H1 (cell line): Measurements from ENCODE around the gene MROH8. TPM values are rescaled to one million over a fixed set of nuclear protein-coding genes. Genes with fewer than 3 reads are reported as not detected.

Experiments
- CTCF ChIA-PET: fragments of 300-600 bp; sonication (Branson Sonifier 250); formaldehyde crosslinking; loops from one replicate; lab custom pipeline; 2021; ENCODE audit not compliant: partially characterized antibody; lab: Charles Lee
- POLR2A ChIA-PET: fragments of 300-600 bp; sonication (Branson Sonifier 250); formaldehyde crosslinking; loops from one replicate; lab custom pipeline; 2021; ENCODE audit warnings: inconsistent platforms; ENCODE audit not compliant: partially characterized antibody; lab: Charles Lee
- DNase-seq, 2 experiments: peaks; one replicate each; pipeline versions ENCODE4 v3.0.0 to v3.0.0-alpha.2; 2010 to 2022; ENCODE audit warnings: low spot score in 2 of 2, low read depth in 1 of 2, mixed read lengths in 1 of 2
- FAIRE-seq: peaks from 2 replicates; lab custom pipeline; 2011; peaks lifted over from hg19 to GRCh38; lab: Jason Lieb, UNC
- H2AFZ ChIP-seq: 2 replicates; pipeline ENCODE4 v1.8.1; 2012; ENCODE audit warnings: low read length, inconsistent platforms
- H2AK5ac ChIP-seq: 2 replicates; pipeline ENCODE4 v1.6.1; 2013; ENCODE audit warnings: low read depth, low read length
- H2BK120ac ChIP-seq: replicated peaks from 2 replicates; pipeline ENCODE3; 2013; ENCODE audit warnings: low read depth, low read length, inconsistent platforms
- H2BK12ac ChIP-seq: 2 replicates; pipeline ENCODE4 v1.6.1; 2013; ENCODE audit warnings: low read depth, low read length
- H2BK15ac ChIP-seq: 2 replicates; pipeline ENCODE4 v1.6.1; 2013; ENCODE audit warnings: low read length
- H2BK20ac ChIP-seq: 2 replicates; pipeline ENCODE4 v1.6.1; 2013; ENCODE audit warnings: low read length
- H2BK5ac ChIP-seq: 2 replicates; pipeline ENCODE4 v1.6.1; 2013; ENCODE audit warnings: low read depth, low read length
- H3K14ac ChIP-seq: 2 replicates; pipeline ENCODE4 v1.6.1; 2013; ENCODE audit warnings: inconsistent platforms; ENCODE audit not compliant: insufficient read length
- H3K18ac ChIP-seq: 2 replicates; pipeline ENCODE4 v1.6.1; 2013; ENCODE audit warnings: low read length; ENCODE audit errors: extremely low read depth
- H3K23ac ChIP-seq: 2 replicates; pipeline ENCODE4 v1.6.1; 2013; ENCODE audit warnings: inconsistent platforms; ENCODE audit not compliant: insufficient read length
- H3K23me2 ChIP-seq: 2 replicates; pipeline ENCODE4 v1.6.1; 2013; ENCODE audit warnings: low read depth, low read length
- H3K27ac ChIP-seq: 2 replicates; pipeline ENCODE4 v1.6.1; 2011; ENCODE audit warnings: low read depth, low read length, inconsistent platforms
- H3K27me3 ChIP-seq, 4 experiments: replicated peaks in 1 of 4; 1 replicate in 1 of 4; 2 replicates in 3 of 4; pipeline versions ENCODE4 v1.6.1 to v1.8.1; 2011 to 2013; ENCODE audit warnings: low read length in 3 of 4, mild to moderate bottlenecking in 3 of 4, inconsistent platforms in 2 of 4, mixed read lengths in 2 of 4, moderate library complexity in 1 of 4; ENCODE audit not compliant: control insufficient read depth in 3 of 4, insufficient read depth in 3 of 4; ENCODE audit errors: extremely low read depth in 1 of 4
- H3K36me3 ChIP-seq, 4 experiments: 2 replicates each; pipeline versions ENCODE4 v1.6.1 to v1.8.1; 2011 to 2013; ENCODE audit warnings: mild to moderate bottlenecking in 4 of 4, low read length in 3 of 4, moderate library complexity in 2 of 4, control low read depth in 1 of 4, inconsistent platforms in 1 of 4; ENCODE audit not compliant: insufficient read depth in 4 of 4, control insufficient read depth in 2 of 4
- H3K4ac ChIP-seq: replicated peaks from 2 replicates; pipeline ENCODE3; 2013; ENCODE audit warnings: low read length, low read depth, mixed read lengths, inconsistent platforms; ENCODE audit not compliant: insufficient read length
- H3K4me1 ChIP-seq, 4 experiments: replicated peaks in 1 of 4; 1 replicate in 1 of 4; 2 replicates in 3 of 4; pipeline versions ENCODE4 v1.6.1 to v1.8.1; 2011 to 2013; ENCODE audit warnings: low read length in 3 of 4, inconsistent platforms in 2 of 4, mixed read lengths in 1 of 4; ENCODE audit not compliant: insufficient read depth in 4 of 4, control insufficient read depth in 3 of 4
- H3K4me2 ChIP-seq, 2 experiments: 2 replicates each; pipeline versions ENCODE4 v1.6.1 to v1.8.1; 2011 to 2013; ENCODE audit warnings: low read depth in 2 of 2, low read length in 2 of 2, control low read depth in 1 of 2, inconsistent platforms in 1 of 2, mild to moderate bottlenecking in 1 of 2; ENCODE audit not compliant: insufficient read depth in 1 of 2
- H3K4me3 ChIP-seq, 4 experiments: fragments of 200-600, 300-600 bp in 1 of 4; sonication (generic), shearing (Covaris generic), sonication (Bioruptor Twin) in 1 of 4; 2 replicates each; pipeline versions ENCODE4 v1.5.1 to v1.8.1; 2011 to 2016; ENCODE audit warnings: low read length in 4 of 4, low read depth in 3 of 4, control low read depth in 2 of 4, inconsistent platforms in 2 of 4, mild to moderate bottlenecking in 2 of 4, mixed read lengths in 1 of 4, moderate library complexity in 1 of 4; ENCODE audit not compliant: insufficient read depth in 2 of 4; ENCODE audit errors: extremely low read depth in 1 of 4
- H3K56ac ChIP-seq: replicated peaks from 2 replicates; pipeline ENCODE3; 2013; ENCODE audit warnings: low read depth, mild to moderate bottlenecking, mixed read lengths, low read length, inconsistent platforms; ENCODE audit not compliant: insufficient read length
- H3K79me1 ChIP-seq: 2 replicates; pipeline ENCODE4 v1.6.1; 2013; ENCODE audit warnings: low read depth, low read length, control low read depth
- H3K79me2 ChIP-seq, 2 experiments: 2 replicates each; pipeline versions ENCODE4 v1.6.1 to v1.8.1; 2012 to 2013; ENCODE audit warnings: low read length in 2 of 2, mild to moderate bottlenecking in 2 of 2, inconsistent platforms in 1 of 2; ENCODE audit not compliant: insufficient read depth in 2 of 2, control insufficient read depth in 1 of 2
- H3K9ac ChIP-seq, 4 experiments: replicated peaks in 1 of 4; 1 replicate in 1 of 4; 2 replicates in 3 of 4; pipeline versions ENCODE4 v1.6.1 to v1.8.1; 2011 to 2013; ENCODE audit warnings: low read depth in 3 of 4, low read length in 3 of 4, control low read depth in 2 of 4, mild to moderate bottlenecking in 2 of 4, moderate library complexity in 2 of 4, inconsistent platforms in 1 of 4; ENCODE audit errors: extremely low read depth in 1 of 4
- H3K9me3 ChIP-seq, 2 experiments: 2 replicates each; pipeline versions ENCODE4 v1.6.1 to v1.8.1; 2012 to 2013; ENCODE audit warnings: mild to moderate bottlenecking in 2 of 2, moderate library complexity in 2 of 2, control low read depth in 1 of 2, inconsistent platforms in 1 of 2, low read depth in 1 of 2, low read length in 1 of 2, mixed read lengths in 1 of 2; ENCODE audit not compliant: insufficient read depth in 2 of 2
- H4K20me1 ChIP-seq, 2 experiments: replicated peaks in 1 of 2; 2 replicates each; pipeline versions ENCODE3 to v1.8.1; 2011 to 2013; ENCODE audit warnings: inconsistent platforms in 2 of 2, low read length in 2 of 2, mild to moderate bottlenecking in 1 of 2; ENCODE audit not compliant: insufficient read depth in 2 of 2, control insufficient read depth in 1 of 2
- H4K5ac ChIP-seq: 2 replicates; pipeline ENCODE4 v1.6.1; 2013; ENCODE audit warnings: low read length, low read depth, mixed read lengths, inconsistent platforms; ENCODE audit not compliant: insufficient read length
- H4K8ac ChIP-seq: 2 replicates; pipeline ENCODE4 v1.8.0; 2013; ENCODE audit warnings: mild to moderate bottlenecking, moderate library complexity, low read length, inconsistent platforms; ENCODE audit not compliant: insufficient read depth; ENCODE audit errors: extremely low read depth
- H4K91ac ChIP-seq: replicated peaks from 2 replicates; pipeline ENCODE3; 2013; ENCODE audit warnings: low read length, mixed read lengths, inconsistent platforms; ENCODE audit not compliant: insufficient read length
- BACH1 ChIP-seq: IDR thresholded peaks from 2 replicates; pipeline ENCODE4 v1.6.1; 2012; ENCODE audit warnings: low read length, improper control_type of control experiment
- BCL11A ChIP-seq, 2 experiments: IDR thresholded peaks; one replicate each; pipeline ENCODE4 v1.6.1; 2011; ENCODE audit warnings: low read depth in 2 of 2, low read length in 2 of 2, mild to moderate bottlenecking in 2 of 2
- CHD1 ChIP-seq: IDR thresholded peaks from 2 replicates; pipeline ENCODE4 v1.6.1; 2012; ENCODE audit warnings: low read depth, low read length, improper control_type of control experiment
- EGR1 ChIP-seq: IDR thresholded peaks from 2 replicates; pipeline ENCODE4 v1.6.1; 2011; ENCODE audit warnings: low read depth, low read length, borderline replicate concordance
- KDM5A ChIP-seq: fragments of 200-600 bp; IDR thresholded peaks from 2 replicates; pipeline ENCODE4 v1.7.1; 2012; ENCODE audit warnings: mild to moderate bottlenecking, low read length, inconsistent platforms, mixed read lengths
- RXRA ChIP-seq: IDR thresholded peaks from 2 replicates; pipeline ENCODE4 v1.6.1; 2011; ENCODE audit warnings: low read depth, mild to moderate bottlenecking, low read length, moderate library complexity; ENCODE audit not compliant: insufficient read depth
- SP2 ChIP-seq: IDR thresholded peaks from 2 replicates; pipeline ENCODE4 v1.6.1; 2012; ENCODE audit warnings: mild to moderate bottlenecking, low read length, inconsistent platforms
- SRF ChIP-seq: IDR thresholded peaks from 2 replicates; pipeline ENCODE4 v1.6.1; 2011; ENCODE audit warnings: mild to moderate bottlenecking, low read depth, low read length, moderate library complexity
- SUZ12 ChIP-seq: fragments of 200-600 bp; sonication (generic); IDR thresholded peaks from 2 replicates; pipeline ENCODE4 v1.6.1; 2012; ENCODE audit warnings: mild to moderate bottlenecking, inconsistent platforms, low read length, moderate library complexity, mixed read lengths
- TCF12 ChIP-seq: IDR thresholded peaks from 2 replicates; pipeline ENCODE4 v1.6.1; 2011; ENCODE audit warnings: low read depth, mild to moderate bottlenecking, low read length
- WGBS, 2 experiments: shearing (Covaris generic) in 1 of 2; methylation state at CpG; one replicate each; pipeline versions ENCODE4 v1.1.6 to v1.1.7; 2013 to 2015; ENCODE audit warnings: low lambda C conversion rate in 2 of 2, mixed read lengths in 2 of 2, inconsistent platforms in 1 of 2, low coverage in 1 of 2, missing lambda C conversion rate in 1 of 2; ENCODE audit not compliant: insufficient replicate concordance in 2 of 2, insufficient coverage in 1 of 2, insufficient read length in 1 of 2; ENCODE audit errors: extremely low coverage in 1 of 2, missing lambda C conversion rate in 1 of 2; 5-methylcytosine and 5-hydroxymethylcytosine counted together
- polyA plus RNA-seq, 7 experiments: library from polyadenylated mRNA; depleted of rRNA in 3 of 7; stranded (reverse) in 5 of 7; unstranded in 2 of 7; fragments of >200 nt in 5 of 7; fragments of 200-250 nt in 2 of 7; gene quantifications; 1 replicate in 5 of 7; 2 replicates in 1 of 7; 4 replicates in 1 of 7; pipeline versions ENCODE4 v1.2.1 to v1.2.3, GENCODE V29; 2011 to 2013; ENCODE audit warnings: missing spikeins in 2 of 7, mixed read lengths in 2 of 7
- total RNA-seq: library from RNA; stranded (reverse); fragmentation: NEBNext Ultra II Directional; extraction: Animal tissue kit (Norgen Biotek cat#: 25700); gene quantifications from 2 replicates; pipeline ENCODE4 v1.2.1, GENCODE V29; 2021
- TF ChIP-seq, protein P1 (sequence below): IDR thresholded peaks from 2 replicates; pipeline ENCODE4 v1.6.1; 2012; ENCODE audit warnings: inconsistent platforms
- TF ChIP-seq, protein P2 (sequence below), 3 experiments: IDR thresholded peaks; 1 replicate in 2 of 3; 2 replicates in 1 of 3; pipeline versions ENCODE4 v1.5.1 to v1.6.1; 2011; ENCODE audit warnings: low read length in 3 of 3, mild to moderate bottlenecking in 3 of 3, inconsistent platforms in 2 of 3, low read depth in 1 of 3, moderate library complexity in 1 of 3; ENCODE audit not compliant: insufficient read depth in 1 of 3; ENCODE audit errors: control extremely low read depth in 1 of 3

Gene MROH8
- total and polyA plus RNA-seq, 2 of the 8 experiments (the other 6 are each of a cell fraction or from before 2014, with no cell fraction given) = 0.50 to 0.86 TPM

DNA sequence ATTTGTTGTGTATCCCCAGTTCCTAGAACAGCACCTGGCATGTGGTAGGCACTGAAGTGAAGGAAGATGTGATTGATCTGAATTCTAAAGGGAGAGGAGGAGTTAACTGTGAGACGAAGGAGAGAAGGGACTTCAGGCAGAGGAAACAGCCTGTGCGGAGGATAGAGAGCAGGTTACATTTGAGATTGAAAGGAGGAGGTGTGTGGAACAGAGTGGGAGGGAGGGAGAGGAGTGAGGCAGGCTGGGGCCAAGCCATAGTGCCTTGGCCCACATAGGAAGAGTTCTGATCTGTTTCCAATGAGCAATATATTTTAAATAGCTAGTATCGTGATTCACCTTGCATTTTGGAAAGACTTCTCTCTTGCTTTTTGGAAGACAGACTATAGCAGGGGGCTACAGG lies 13.9 kb upstream of the MROH8 start:
- H3K27me3 ChIP-seq = no peaks in the 10 kb centered on the region
- H3K36me3 ChIP-seq = peaks cover 0 to 36% (median 4%) of the 10 kb centered on the region in 4 experiments; a peak in 3 of 8 replicates
- 87% methylated on average over 3 of the region's 3 CpGs; no CpG with 5 or more reads in 1 of the 2 experiments for WGBS, 2 experiments
- H4K91ac ChIP-seq = no peak overlapping the region
- H3K23me2 ChIP-seq = no peaks in the 10 kb centered on the region
- H3K14ac ChIP-seq = no peak overlapping the region
- no peak overlapping the region for H3K4ac ChIP-seq
- no peak overlapping the region for H3K23ac ChIP-seq
- no peak for FAIRE-seq
- no peak overlapping the region for H2BK12ac ChIP-seq
- H3K4me2 ChIP-seq = no peak overlapping the region; a peak in 1 of 4 replicates
- TF ChIP-seq TCF12 (no peak), BCL11A (IDR thresholded peaks at IDR 0.05; ENCODE audit: low read depth in 2 of 2, low read length in 2 of 2) (no peak), BACH1 (no peak), EGR1 (no peak), RXRA (no peak), SUZ12 (no peak), SRF (no peak), SP2 (no peak), KDM5A (no peak), CHD1 (no peak)
- TF ChIP-seq, protein P1, sequence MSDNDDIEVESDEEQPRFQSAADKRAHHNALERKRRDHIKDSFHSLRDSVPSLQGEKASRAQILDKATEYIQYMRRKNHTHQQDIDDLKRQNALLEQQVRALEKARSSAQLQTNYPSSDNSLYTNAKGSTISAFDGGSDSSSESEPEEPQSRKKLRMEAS = no peak
- TF ChIP-seq, protein P2, sequence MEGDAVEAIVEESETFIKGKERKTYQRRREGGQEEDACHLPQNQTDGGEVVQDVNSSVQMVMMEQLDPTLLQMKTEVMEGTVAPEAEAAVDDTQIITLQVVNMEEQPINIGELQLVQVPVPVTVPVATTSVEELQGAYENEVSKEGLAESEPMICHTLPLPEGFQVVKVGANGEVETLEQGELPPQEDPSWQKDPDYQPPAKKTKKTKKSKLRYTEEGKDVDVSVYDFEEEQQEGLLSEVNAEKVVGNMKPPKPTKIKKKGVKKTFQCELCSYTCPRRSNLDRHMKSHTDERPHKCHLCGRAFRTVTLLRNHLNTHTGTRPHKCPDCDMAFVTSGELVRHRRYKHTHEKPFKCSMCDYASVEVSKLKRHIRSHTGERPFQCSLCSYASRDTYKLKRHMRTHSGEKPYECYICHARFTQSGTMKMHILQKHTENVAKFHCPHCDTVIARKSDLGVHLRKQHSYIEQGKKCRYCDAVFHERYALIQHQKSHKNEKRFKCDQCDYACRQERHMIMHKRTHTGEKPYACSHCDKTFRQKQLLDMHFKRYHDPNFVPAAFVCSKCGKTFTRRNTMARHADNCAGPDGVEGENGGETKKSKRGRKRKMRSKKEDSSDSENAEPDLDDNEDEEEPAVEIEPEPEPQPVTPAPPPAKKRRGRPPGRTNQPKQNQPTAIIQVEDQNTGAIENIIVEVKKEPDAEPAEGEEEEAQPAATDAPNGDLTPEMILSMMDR (IDR thresholded peaks at IDR 0.05; ENCODE audit: control extremely low read depth in 1 of 3, insufficient read depth in 1 of 3, low read depth in 1 of 3, low read length in 3 of 3) = no peak
- no peak overlapping the region for H4K5ac ChIP-seq
- H2AK5ac ChIP-seq = no peak overlapping the region
- H3K9ac ChIP-seq = no peak overlapping the region
- no peak overlapping the region for H4K8ac ChIP-seq
- peaks cover 12 to 26% of the 10 kb centered on the region in 2 experiments for H4K20me1 ChIP-seq
- no peaks in the 10 kb centered on the region for H3K4me1 ChIP-seq
- H2BK120ac ChIP-seq = no peak overlapping the region
- H3K56ac ChIP-seq = no peak overlapping the region
- CTCF ChIA-PET = interaction anchor here (0.6 to 2.8 kb wide), 13 partner anchors 9 to 1075 kb away, joined by 3 to 21 read pairs (median 4); partner anchors contain the start of genes MROH8 and RPN2
- peaks cover 18 to 93% of the 10 kb centered on the region in 2 experiments for H3K79me2 ChIP-seq
- H3K79me1 ChIP-seq = peaks cover 17% of the 10 kb centered on the region
- no peak overlapping the region for H2BK5ac ChIP-seq
- POLR2A ChIA-PET = interaction anchor here (5.8 kb wide), 1 partner anchor 15 kb away, joined by 57 read pairs; the partner anchor contains the start of genes MROH8 and RPN2
- no peak overlapping the region for H3K27ac ChIP-seq
- no peaks in the 10 kb centered on the region for H3K9me3 ChIP-seq
- no peak overlapping the region for H2BK15ac ChIP-seq
- no peak overlapping the region for H2BK20ac ChIP-seq
- H3K4me3 ChIP-seq = no peak overlapping the region
- no peak for DNase-seq
- no peak overlapping the region for H3K18ac ChIP-seq
- no peak overlapping the region for H2AFZ ChIP-seq
